B cell (primary cell): ENCODE measurements around the gene NAPG.

ENCODE experiments used
- CTCF ChIP-seq: fragments of 200-600 bp; IDR thresholded peaks from one replicate; pipeline ENCODE4 v1.8.0; 2022; ENCODE audit warnings: antibody characterized with exemption, mild to moderate bottlenecking
- EZH2 ChIP-seq: IDR thresholded peaks from 2 replicates; pipeline ENCODE4 v1.6.1; 2012; ENCODE audit warnings: borderline replicate concordance, low read depth, mild to moderate bottlenecking, moderate library complexity, low read length; ENCODE audit not compliant: insufficient read depth, poor library complexity, severe bottlenecking

DNA sequence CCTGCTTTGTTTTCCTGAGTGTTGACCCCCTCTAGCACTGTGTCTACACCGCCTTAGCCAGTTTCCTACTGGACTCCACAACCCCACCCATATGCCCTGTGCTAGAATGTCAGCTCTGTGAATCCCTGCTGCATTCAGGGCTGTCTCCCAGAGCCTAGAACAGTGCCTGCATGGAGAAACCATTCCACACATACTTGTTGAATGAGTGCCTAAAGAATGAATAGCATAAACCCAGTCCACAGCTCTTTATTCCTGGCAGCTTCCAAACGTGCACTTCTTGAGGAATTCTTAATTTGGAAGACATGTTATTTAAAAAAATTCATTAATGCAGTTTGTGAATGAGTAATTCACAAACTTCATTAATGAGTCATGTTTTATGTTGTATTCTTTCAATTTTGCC, 6.5 kb upstream of the NAPG start:
- TF ChIP-seq CTCF: no peak
- no peak for TF ChIP-seq EZH2
